ENCODE data around the gene ANLN.

Gene ANLN

GRCh38 chr7:36346260-36346831 lies 43.3 kb upstream of the ANLN start:
- Histone ChIP-seq H3K9me2 (replicated peaks; ENCODE audit: low read depth, low read length) (no peaks in the 10 kb centered on the region), H3K9ac (ENCODE audit: low read depth, low read length, poor library complexity, severe bottlenecking) (no peak overlapping the region), H3K79me2 (ENCODE audit: insufficient read depth, low read length) (no peaks in the 10 kb centered on the region), H3K4me3 (ENCODE audit: low read length, poor library complexity, severe bottlenecking) (no peak overlapping the region), H4K20me1 (ENCODE audit: insufficient read depth, low read length, poor library complexity, severe bottlenecking) (no peaks in the 10 kb centered on the region), H3K4me2 (ENCODE audit: low read depth, low read length, poor library complexity, severe bottlenecking) (no peak overlapping the region), H3K36me3 (ENCODE audit: insufficient read depth, low read length) (no peaks in the 10 kb centered on the region), H2AFZ (ENCODE audit: low read length) (no peak overlapping the region), H3K4me1 (ENCODE audit: insufficient read depth, low read length, poor library complexity, severe bottlenecking) (no peaks in the 10 kb centered on the region), H3F3A (ENCODE audit: low read depth) (no peaks in the 10 kb centered on the region), H3K27me3 (ENCODE audit: insufficient read depth, low read length, poor library complexity, severe bottlenecking) (no peaks in the 10 kb centered on the region), H3K9me3 (ENCODE audit: insufficient read depth, low read depth, low read length) (no peaks in the 10 kb centered on the region)
- no peak for TF ChIP-seq EZH2phosphoT487 (IDR thresholded peaks at IDR 0.05; ENCODE audit: borderline replicate concordance)
- TF ChIP-seq, protein P1, sequence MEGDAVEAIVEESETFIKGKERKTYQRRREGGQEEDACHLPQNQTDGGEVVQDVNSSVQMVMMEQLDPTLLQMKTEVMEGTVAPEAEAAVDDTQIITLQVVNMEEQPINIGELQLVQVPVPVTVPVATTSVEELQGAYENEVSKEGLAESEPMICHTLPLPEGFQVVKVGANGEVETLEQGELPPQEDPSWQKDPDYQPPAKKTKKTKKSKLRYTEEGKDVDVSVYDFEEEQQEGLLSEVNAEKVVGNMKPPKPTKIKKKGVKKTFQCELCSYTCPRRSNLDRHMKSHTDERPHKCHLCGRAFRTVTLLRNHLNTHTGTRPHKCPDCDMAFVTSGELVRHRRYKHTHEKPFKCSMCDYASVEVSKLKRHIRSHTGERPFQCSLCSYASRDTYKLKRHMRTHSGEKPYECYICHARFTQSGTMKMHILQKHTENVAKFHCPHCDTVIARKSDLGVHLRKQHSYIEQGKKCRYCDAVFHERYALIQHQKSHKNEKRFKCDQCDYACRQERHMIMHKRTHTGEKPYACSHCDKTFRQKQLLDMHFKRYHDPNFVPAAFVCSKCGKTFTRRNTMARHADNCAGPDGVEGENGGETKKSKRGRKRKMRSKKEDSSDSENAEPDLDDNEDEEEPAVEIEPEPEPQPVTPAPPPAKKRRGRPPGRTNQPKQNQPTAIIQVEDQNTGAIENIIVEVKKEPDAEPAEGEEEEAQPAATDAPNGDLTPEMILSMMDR (conservative IDR thresholded peaks at IDR 0.05; ENCODE audit: low read length) = no peak

DNA sequence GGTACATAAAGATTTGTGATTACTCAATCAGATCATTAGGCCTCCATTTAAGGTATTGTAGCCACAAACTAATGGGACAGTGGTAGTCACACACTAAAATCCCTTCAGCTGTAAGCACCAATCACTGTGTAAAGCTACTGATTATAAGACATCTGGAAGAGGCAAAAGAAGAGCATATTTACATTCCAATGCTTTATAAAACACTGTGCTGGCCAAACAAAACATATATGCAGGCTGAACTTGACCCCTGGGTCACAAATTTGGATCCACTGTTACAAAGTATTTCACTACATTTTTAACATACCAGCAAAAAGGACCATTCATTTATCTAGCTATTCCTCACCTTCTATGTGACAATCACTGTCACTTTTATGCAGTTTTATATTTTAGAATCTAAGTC lies 41.4 kb upstream of the ANLN start:
- H2AFZ ChIP-seq (ENCODE audit: low read length) = no peak overlapping the region
- H3K9me2 ChIP-seq (replicated peaks; ENCODE audit: low read depth, low read length) = no peaks in the 10 kb centered on the region
- H3K79me2 ChIP-seq (ENCODE audit: insufficient read depth, low read length) = no peaks in the 10 kb centered on the region
- H3K9me3 ChIP-seq (ENCODE audit: insufficient read depth, low read depth, low read length) = no peaks in the 10 kb centered on the region
- H3K4me1 ChIP-seq (ENCODE audit: insufficient read depth, low read length, poor library complexity, severe bottlenecking) = no peaks in the 10 kb centered on the region
- H4K20me1 ChIP-seq (ENCODE audit: insufficient read depth, low read length, poor library complexity, severe bottlenecking) = no peaks in the 10 kb centered on the region
- no peaks in the 10 kb centered on the region for H3F3A ChIP-seq (ENCODE audit: low read depth)
- no peaks in the 10 kb centered on the region for H3K27me3 ChIP-seq (ENCODE audit: insufficient read depth, low read length, poor library complexity, severe bottlenecking)
- H3K4me3 ChIP-seq (ENCODE audit: low read length, poor library complexity, severe bottlenecking) = no peak overlapping the region
- no peak overlapping the region for H3K9ac ChIP-seq (ENCODE audit: low read depth, low read length, poor library complexity, severe bottlenecking)
- no peak overlapping the region for H3K4me2 ChIP-seq (ENCODE audit: low read depth, low read length, poor library complexity, severe bottlenecking)
- H3K36me3 ChIP-seq (ENCODE audit: insufficient read depth, low read length) = no peaks in the 10 kb centered on the region
- TF ChIP-seq EZH2phosphoT487 (IDR thresholded peaks at IDR 0.05; ENCODE audit: borderline replicate concordance) = no peak
- TF ChIP-seq, protein P1 (conservative IDR thresholded peaks at IDR 0.05; ENCODE audit: low read length) = no peak

DNA sequence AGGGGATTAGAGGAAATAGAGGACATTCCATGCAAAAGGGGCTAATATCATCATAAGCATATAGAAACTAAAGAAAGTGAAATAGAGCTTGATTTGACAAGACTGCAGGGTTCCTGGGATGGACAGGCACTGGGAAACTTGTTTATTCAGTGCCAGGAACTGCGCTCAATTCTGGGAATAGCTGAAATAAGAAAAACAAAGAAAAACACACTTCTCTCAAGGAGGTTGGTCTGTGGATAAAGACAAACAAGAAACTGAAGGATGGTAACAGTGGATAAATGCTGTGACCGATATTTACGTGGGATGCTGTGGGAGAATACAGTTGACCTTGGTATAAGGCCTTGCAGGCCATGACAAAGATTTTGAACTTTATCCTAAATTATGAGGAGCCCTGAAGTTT lies 40.9 kb upstream of the ANLN start:
- H3K36me3 ChIP-seq (ENCODE audit: insufficient read depth, low read length) = no peaks in the 10 kb centered on the region
- no peaks in the 10 kb centered on the region for H3K79me2 ChIP-seq (ENCODE audit: insufficient read depth, low read length)
- H3K9ac ChIP-seq (ENCODE audit: low read depth, low read length, poor library complexity, severe bottlenecking) = no peak overlapping the region

More for the DNA sequence above, 40.9 kb upstream of the ANLN start:
- Histone ChIP-seq H4K20me1 (ENCODE audit: insufficient read depth, low read length, poor library complexity, severe bottlenecking) (no peaks in the 10 kb centered on the region), H3F3A (ENCODE audit: low read depth) (no peaks in the 10 kb centered on the region), H3K4me1 (ENCODE audit: insufficient read depth, low read length, poor library complexity, severe bottlenecking) (no peaks in the 10 kb centered on the region), H3K9me3 (ENCODE audit: insufficient read depth, low read depth, low read length) (no peaks in the 10 kb centered on the region), H2AFZ (ENCODE audit: low read length) (no peak overlapping the region), H3K4me2 (ENCODE audit: low read depth, low read length, poor library complexity, severe bottlenecking) (no peak overlapping the region), H3K27me3 (ENCODE audit: insufficient read depth, low read length, poor library complexity, severe bottlenecking) (no peaks in the 10 kb centered on the region), H3K9me2 (replicated peaks; ENCODE audit: low read depth, low read length) (no peaks in the 10 kb centered on the region), H3K4me3 (ENCODE audit: low read length, poor library complexity, severe bottlenecking) (no peak overlapping the region)
- TF ChIP-seq, protein P1 (conservative IDR thresholded peaks at IDR 0.05; ENCODE audit: low read length) = no peak
- no peak for TF ChIP-seq EZH2phosphoT487 (IDR thresholded peaks at IDR 0.05; ENCODE audit: borderline replicate concordance)

Data from Loucy (cell line).